ENCODE data around the gene TBRG4.

TBRG4 gene

GRCh38 chr7:45078125-45078681 lies 33.3 kb downstream of the TBRG4 start:
- H3K4me1 ChIP-seq (ENCODE audit: low read depth, poor library complexity, severe bottlenecking), result no peaks in the 10 kb centered on the region
- H3K36me3 ChIP-seq (ENCODE audit: insufficient read depth), result peaks cover 20% of the 10 kb centered on the region; the same call in 1 of the 2 replicates
- H3K4me2 ChIP-seq, result no peak overlapping the region
- no peak overlapping the region for H2AFZ ChIP-seq (ENCODE audit: low read depth)
- H3K9ac ChIP-seq, result no peak overlapping the region
- no peak overlapping the region for H3K4me3 ChIP-seq (IDR thresholded peaks at IDR 0.05; ENCODE audit: insufficient read depth, low read depth, low read length)
- no peak overlapping the region for H3K27ac ChIP-seq
- H3K79me2 ChIP-seq (ENCODE audit: insufficient read depth, low read depth), result no peaks in the 10 kb centered on the region
- H3K27me3 ChIP-seq (ENCODE audit: insufficient read depth, low read depth), result no peaks in the 10 kb centered on the region
- no peak for TF ChIP-seq CTCF (conservative IDR thresholded peaks at IDR 0.05; ENCODE audit: low read depth, low read length)
- H4K20me1 ChIP-seq (ENCODE audit: insufficient read depth), result no peaks in the 10 kb centered on the region

GRCh38 chr7:45077579-45077978 lies 33.9 kb downstream of the TBRG4 start:
- no peak for TF ChIP-seq CTCF (conservative IDR thresholded peaks at IDR 0.05; ENCODE audit: low read depth, low read length)
- Histone ChIP-seq H3K79me2 (ENCODE audit: insufficient read depth, low read depth) (no peaks in the 10 kb centered on the region), H3K4me3 (IDR thresholded peaks at IDR 0.05; ENCODE audit: insufficient read depth, low read depth, low read length) (no peak overlapping the region), H3K27ac (no peak overlapping the region), H3K4me1 (ENCODE audit: low read depth, poor library complexity, severe bottlenecking) (no peaks in the 10 kb centered on the region), H3K9ac (no peak overlapping the region), H3K27me3 (ENCODE audit: insufficient read depth, low read depth) (no peaks in the 10 kb centered on the region), H4K20me1 (ENCODE audit: insufficient read depth) (no peaks in the 10 kb centered on the region), H3K36me3 (ENCODE audit: insufficient read depth) (peaks cover 20% of the 10 kb centered on the region; the same call in 1 of the 2 replicates), H2AFZ (ENCODE audit: low read depth) (no peak overlapping the region), H3K4me2 (no peak overlapping the region)

- H3K27ac ChIP-seq, result no peak overlapping the region
- H3K9ac ChIP-seq, result no peak overlapping the region
- peaks cover 20% of the 10 kb centered on the region; the same call in 1 of the 2 replicates for H3K36me3 ChIP-seq (ENCODE audit: insufficient read depth)
- H3K4me1 ChIP-seq (ENCODE audit: low read depth, poor library complexity, severe bottlenecking), result no peaks in the 10 kb centered on the region
- no peaks in the 10 kb centered on the region for H3K79me2 ChIP-seq (ENCODE audit: insufficient read depth, low read depth)
- no peaks in the 10 kb centered on the region for H4K20me1 ChIP-seq (ENCODE audit: insufficient read depth)
- H3K4me2 ChIP-seq, result no peak overlapping the region
- no peak for TF ChIP-seq CTCF (conservative IDR thresholded peaks at IDR 0.05; ENCODE audit: low read depth, low read length)
- H3K4me3 ChIP-seq (IDR thresholded peaks at IDR 0.05; ENCODE audit: insufficient read depth, low read depth, low read length), result no peak overlapping the region
- H2AFZ ChIP-seq (ENCODE audit: low read depth), result no peak overlapping the region
- no peaks in the 10 kb centered on the region for H3K27me3 ChIP-seq (ENCODE audit: insufficient read depth, low read depth)
Observed at GRCh38 chr7:45076946-45077345, 34.6 kb downstream of the TBRG4 start.

- H3K27me3 ChIP-seq (ENCODE audit: insufficient read depth, low read depth), result no peaks in the 10 kb centered on the region
- H3K79me2 ChIP-seq (ENCODE audit: insufficient read depth, low read depth), result no peaks in the 10 kb centered on the region
- no peak overlapping the region for H3K4me2 ChIP-seq
- no peak overlapping the region for H3K9ac ChIP-seq
- no peak overlapping the region for H3K4me3 ChIP-seq (IDR thresholded peaks at IDR 0.05; ENCODE audit: insufficient read depth, low read depth, low read length)
- H2AFZ ChIP-seq (ENCODE audit: low read depth), result no peak overlapping the region
- peaks cover 20% of the 10 kb centered on the region; the same call in 1 of the 2 replicates for H3K36me3 ChIP-seq (ENCODE audit: insufficient read depth)
- no peak overlapping the region for H3K27ac ChIP-seq
- no peaks in the 10 kb centered on the region for H3K4me1 ChIP-seq (ENCODE audit: low read depth, poor library complexity, severe bottlenecking)
- H4K20me1 ChIP-seq (ENCODE audit: insufficient read depth), result no peaks in the 10 kb centered on the region
- TF ChIP-seq CTCF (conservative IDR thresholded peaks at IDR 0.05; ENCODE audit: low read depth, low read length), result no peak
Observed at GRCh38 chr7:45075871-45076796, 35.4 kb downstream of the TBRG4 start.
